ENCODE data around the gene NAT10. TPM values are rescaled to one million over a fixed set of nuclear protein-coding genes. Genes with fewer than 3 reads are reported as not detected.

NAT10 gene
- total RNA-seq, 4 donors from 2014 or later = 17.2 to 27.7 (median 19.4) TPM

GRCh38 chr11:34114471-34114870, 9.0 kb downstream of the NAT10 start:
- TF ChIP-seq POLR2A (IDR thresholded peaks at IDR 0.05) (no peak), CTCF (IDR thresholded peaks at IDR 0.05 in 4 of 5, conservative IDR thresholded peaks at IDR 0.05 in 1 of 5) (no peak)
- Histone ChIP-seq H3K9me3 (no peaks in the 10 kb centered on the region), H3K27ac (peak overlapping the region in 1 of 4 donors; percentile 62), H3K4me3 (no peak overlapping the region), H3K4me1 (peaks cover 0 to 15% of the 10 kb centered on the region in 2 donors), H3K36me3 (peaks cover 0 to 100% of the 10 kb centered on the region in 2 donors), H3K27me3 (no peaks in the 10 kb centered on the region)
- intact Hi-C loops (cut with DNase I; ENCODE audit: low total_unique reads) (no loop called here), in situ Hi-C loops (cut with MboI; ENCODE audit: low sequenced_read_pairs in 4 of 4) (loop anchor here in 1 of 4 donors (25.0 kb wide), 1 partner anchor 127 kb away; no protein-coding TSS in a partner anchor)
- peak; percentile 19 to 32 for DNase-seq
- ATAC-seq = peak; percentile 74 to 82

- Histone ChIP-seq H3K4me3 (no peak overlapping the region), H3K36me3 (peaks cover 7 to 93% of the 10 kb centered on the region in 2 donors), H3K9me3 (no peaks in the 10 kb centered on the region), H3K27me3 (no peaks in the 10 kb centered on the region), H3K4me1 (no peaks in the 10 kb centered on the region), H3K27ac (no peak overlapping the region)
- intact Hi-C loops (cut with DNase I; ENCODE audit: low total_unique reads) = no loop called here
- in situ Hi-C loops (cut with MboI; ENCODE audit: low sequenced_read_pairs in 4 of 4) = loop anchor here in 1 of 4 donors (25.0 kb wide), 1 partner anchor 133 kb away; no protein-coding TSS in a partner anchor
- DNase-seq = no peak
- no peak for TF ChIP-seq CTCF (IDR thresholded peaks at IDR 0.05 in 4 of 5, conservative IDR thresholded peaks at IDR 0.05 in 1 of 5)
- TF ChIP-seq POLR2A (IDR thresholded peaks at IDR 0.05) = no peak
- ATAC-seq = no peak
Observed at GRCh38 chr11:34120651-34121050, 15.2 kb downstream of the NAT10 start.

- Histone ChIP-seq H3K27ac (no peak overlapping the region), H3K9me3 (no peaks in the 10 kb centered on the region), H3K4me1 (no peaks in the 10 kb centered on the region), H3K27me3 (no peaks in the 10 kb centered on the region), H3K4me3 (no peak overlapping the region), H3K36me3 (peaks cover 7 to 82% of the 10 kb centered on the region in 2 donors)
- TF ChIP-seq POLR2A (IDR thresholded peaks at IDR 0.05) = no peak
- no peak for TF ChIP-seq CTCF (IDR thresholded peaks at IDR 0.05 in 4 of 5, conservative IDR thresholded peaks at IDR 0.05 in 1 of 5)
- in situ Hi-C loops (cut with MboI; ENCODE audit: low sequenced_read_pairs in 4 of 4) (loop anchor here in 1 of 4 donors (25.0 kb wide), 1 partner anchor 138 kb away; no protein-coding TSS in a partner anchor), intact Hi-C loops (cut with DNase I; ENCODE audit: low total_unique reads) (no loop called here)
- ATAC-seq = no peak
- DNase-seq = no peak
Observed at GRCh38 chr11:34124885-34125668, 19.6 kb downstream of the NAT10 start.

GRCh38 chr11:34126959-34127848, 21.8 kb downstream of the NAT10 start:
- in situ Hi-C loops (cut with MboI; ENCODE audit: low sequenced_read_pairs in 4 of 4) = no loop called here
- Histone ChIP-seq H3K4me1 (no peaks in the 10 kb centered on the region), H3K36me3 (peaks cover 7 to 86% of the 10 kb centered on the region in 2 donors), H3K4me3 (no peak overlapping the region), H3K9me3 (no peaks in the 10 kb centered on the region), H3K27me3 (no peaks in the 10 kb centered on the region), H3K27ac (no peak overlapping the region)
- ATAC-seq (no peak), DNase-seq (no peak)
- TF ChIP-seq CTCF (IDR thresholded peaks at IDR 0.05 in 4 of 5, conservative IDR thresholded peaks at IDR 0.05 in 1 of 5) (no peak), POLR2A (IDR thresholded peaks at IDR 0.05) (no peak)
- intact Hi-C loops (cut with DNase I; ENCODE audit: low total_unique reads) = no loop called here

Data from gastrocnemius medialis (tissue), 4 donors.